ENCODE results near the gene USP40. TPM values are rescaled to one million over a fixed set of nuclear protein-coding genes. Genes with fewer than 3 reads are reported as not detected.

Gene USP40
- total and polyA plus RNA-seq, 5 experiments from 2014 or later = 6.0 to 19.9 (median 9.4) TPM

DNA sequence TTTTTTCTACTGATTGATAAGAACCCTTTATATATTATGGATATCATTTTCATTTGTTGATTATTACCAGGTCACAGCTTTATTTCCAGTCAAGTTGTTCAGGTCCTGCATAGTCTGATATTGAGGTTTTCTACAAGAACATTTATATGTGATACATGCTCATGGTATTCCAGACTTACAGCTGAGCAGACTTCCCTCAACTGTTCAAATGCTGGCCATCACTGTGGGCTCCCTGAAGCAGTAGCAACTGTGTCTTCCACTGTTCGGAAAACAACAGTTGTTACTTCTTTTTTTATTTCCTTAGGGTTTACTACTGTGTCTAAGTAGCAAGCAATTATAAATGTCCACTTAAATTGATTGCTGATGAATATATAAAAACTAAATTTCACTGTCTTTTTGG, 132.8 kb downstream of the USP40 start:
- DNase-seq (no peak), ATAC-seq (no peak)
- peak overlapping the region in 5 of 10 donors; percentile 60 to 84 (median 81) for H3K27ac Mint-ChIP-seq
- POLR2A ChIA-PET = no interaction called here
- H3K4me1 Mint-ChIP-seq = peaks cover 20 to 48% (median 43%) of the 10 kb centered on the region in 4 donors
- no peak overlapping the region for H3K4me3 Mint-ChIP-seq
- no peaks in the 10 kb centered on the region for H3K9me3 Mint-ChIP-seq
- H3K27me3 Mint-ChIP-seq = no peaks in the 10 kb centered on the region
- peaks cover 2 to 74% (median 18%) of the 10 kb centered on the region in 3 donors for H3K36me3 Mint-ChIP-seq

DNA sequence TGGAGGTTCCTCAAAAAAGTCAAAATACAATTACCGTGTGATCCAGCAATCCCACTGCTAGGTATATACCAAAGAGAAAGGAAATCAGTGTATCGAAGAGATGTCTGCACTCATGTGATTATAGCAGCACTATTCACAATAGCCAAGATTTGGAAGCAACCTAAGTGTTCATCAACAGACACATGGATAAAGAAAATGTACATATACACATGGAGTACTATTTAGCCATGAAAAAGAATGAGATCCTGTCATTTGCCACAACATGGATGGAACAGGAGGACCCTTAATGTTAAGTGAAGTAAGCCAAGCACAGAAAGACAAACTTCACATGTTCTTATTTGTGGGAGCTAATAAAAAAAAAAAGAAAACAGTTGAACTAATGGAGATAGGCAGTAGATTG, 133.6 kb downstream of the USP40 start:
- Mint-ChIP-seq H3K27me3 (no peaks in the 10 kb centered on the region), H3K36me3 (peaks cover 0 to 70% (median 16%) of the 10 kb centered on the region in 3 donors), H3K4me1 (peaks cover 19 to 56% (median 50%) of the 10 kb centered on the region in 4 donors), H3K9me3 (no peaks in the 10 kb centered on the region), H3K4me3 (no peak overlapping the region), H3K27ac (peak overlapping the region; percentile 10 to 82 (median 73))
- DNase-seq = no peak
- ATAC-seq = no peak
- POLR2A ChIA-PET = no interaction called here

DNA sequence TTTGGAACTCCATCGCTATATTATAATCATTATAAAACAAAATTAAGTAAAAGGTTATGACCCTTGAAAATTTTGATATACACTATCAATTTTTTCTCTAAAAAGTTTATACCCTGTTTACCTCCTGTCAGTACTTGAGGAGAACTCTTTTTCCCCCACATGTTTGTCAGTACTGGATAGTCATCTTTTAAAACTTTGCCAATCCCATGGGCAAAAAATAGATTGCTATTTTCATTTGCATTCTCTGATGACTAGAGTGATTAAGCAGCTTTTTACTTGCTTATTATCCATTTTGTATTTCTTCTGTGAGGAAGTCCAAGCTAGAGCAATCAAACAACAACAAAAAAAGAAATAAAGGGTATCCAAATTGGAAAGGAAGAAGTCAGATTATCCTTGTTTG, 135.9 kb downstream of the USP40 start:
- Mint-ChIP-seq H3K27me3 (no peaks in the 10 kb centered on the region), H3K4me3 (no peak overlapping the region), H3K36me3 (peaks cover 4 to 70% (median 24%) of the 10 kb centered on the region in 3 donors), H3K27ac (peak overlapping the region in 8 of 10 donors; percentile 14 to 70 (median 57)), H3K9me3 (no peaks in the 10 kb centered on the region), H3K4me1 (peaks cover 36 to 79% (median 73%) of the 10 kb centered on the region in 4 donors)
- ATAC-seq = no peak
- no peak for DNase-seq
- POLR2A ChIA-PET = interaction anchor here (1.1 to 1.3 kb wide), 2 partner anchors 11 to 13 kb away, joined by 3 to 6 read pairs; no protein-coding TSS in a partner anchor

DNA sequence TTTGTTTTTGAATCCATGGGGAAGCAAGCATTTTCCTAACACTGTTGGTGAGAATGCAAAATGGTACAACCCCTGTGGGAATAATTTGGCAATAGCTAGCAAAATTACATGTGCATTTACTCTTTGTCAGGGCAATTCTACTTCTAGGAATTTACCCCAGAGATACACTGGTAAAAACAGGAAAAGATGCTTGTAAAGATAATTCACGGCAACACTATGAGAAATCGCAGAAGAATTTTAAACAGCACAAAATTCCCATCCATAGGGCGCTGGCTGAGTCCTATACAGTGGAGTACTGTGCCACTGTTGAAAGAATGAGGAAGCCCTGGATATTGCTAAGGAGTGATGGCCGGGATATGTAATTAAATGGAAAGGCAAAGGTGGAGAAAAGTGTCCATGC, 136.5 kb downstream of the USP40 start:
- H3K27me3 Mint-ChIP-seq = no peaks in the 10 kb centered on the region
- peak overlapping the region in 6 of 10 donors; percentile 3 to 43 (median 24) for H3K4me3 Mint-ChIP-seq
- no peak for ATAC-seq
- H3K27ac Mint-ChIP-seq = peak overlapping the region in 7 of 10 donors; percentile 2 to 85 (median 68)
- POLR2A ChIA-PET = interaction anchor here (0.8 to 1.3 kb wide), 3 partner anchors 10 to 13 kb away, joined by 3 to 6 read pairs (median 4); no protein-coding TSS in a partner anchor
- H3K36me3 Mint-ChIP-seq = peaks cover 4 to 69% (median 20%) of the 10 kb centered on the region in 3 donors
- no peaks in the 10 kb centered on the region for H3K9me3 Mint-ChIP-seq
- DNase-seq = no peak
- peaks cover 36 to 82% (median 76%) of the 10 kb centered on the region in 4 donors for H3K4me1 Mint-ChIP-seq

DNA sequence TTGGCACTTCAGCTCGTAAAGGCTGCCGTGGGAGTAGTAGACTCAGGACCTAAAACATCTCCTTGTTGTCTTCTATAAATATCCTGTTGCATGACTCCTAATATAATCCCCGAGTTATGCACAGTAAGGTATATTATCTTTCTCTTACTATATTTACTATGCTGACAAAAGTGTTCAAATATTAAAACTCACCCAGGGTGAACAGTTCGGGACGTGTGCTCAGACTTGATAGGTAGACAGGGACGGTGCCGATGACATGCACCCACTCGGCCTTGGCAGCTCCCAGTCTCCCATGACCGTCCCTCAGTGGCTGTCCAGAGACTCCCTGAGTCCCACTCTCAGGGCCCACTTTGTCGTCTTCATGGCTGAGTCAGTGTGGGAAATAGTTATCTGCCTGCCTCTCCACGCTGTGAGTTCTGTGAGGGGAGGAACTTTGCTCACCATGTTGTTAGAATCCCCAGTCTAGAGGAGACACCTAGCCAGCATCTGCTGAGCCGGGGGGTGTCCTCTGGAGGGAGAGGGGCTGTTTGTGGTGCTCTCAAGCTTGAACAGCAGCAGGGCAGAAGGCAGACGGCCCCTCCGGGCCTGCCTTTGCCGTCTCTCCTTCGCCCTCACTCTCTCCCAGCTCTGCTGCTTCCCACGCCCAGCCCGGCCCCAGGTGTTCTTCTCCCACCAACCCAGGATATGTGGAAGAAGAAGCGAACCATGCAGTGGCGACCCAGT, 137.2 kb downstream of the USP40 start:
- H3K36me3 Mint-ChIP-seq = peaks cover 4 to 62% (median 17%) of the 10 kb centered on the region in 3 donors
- peak overlapping the region; percentile 37 to 85 (median 79) for H3K27ac Mint-ChIP-seq
- peak overlapping the region in 7 of 10 donors; percentile 10 to 63 (median 43) for H3K4me3 Mint-ChIP-seq
- POLR2A ChIA-PET = interaction anchor here (0.8 to 1.6 kb wide), 4 partner anchors 10 to 25 kb away, joined by 3 to 4 read pairs (median 4); no protein-coding TSS in a partner anchor
- DNase-seq (no peak), ATAC-seq (no peak)
- no peaks in the 10 kb centered on the region for H3K9me3 Mint-ChIP-seq
- no peaks in the 10 kb centered on the region for H3K27me3 Mint-ChIP-seq
- H3K4me1 Mint-ChIP-seq = peaks cover 34 to 79% (median 77%) of the 10 kb centered on the region in 4 donors

DNA sequence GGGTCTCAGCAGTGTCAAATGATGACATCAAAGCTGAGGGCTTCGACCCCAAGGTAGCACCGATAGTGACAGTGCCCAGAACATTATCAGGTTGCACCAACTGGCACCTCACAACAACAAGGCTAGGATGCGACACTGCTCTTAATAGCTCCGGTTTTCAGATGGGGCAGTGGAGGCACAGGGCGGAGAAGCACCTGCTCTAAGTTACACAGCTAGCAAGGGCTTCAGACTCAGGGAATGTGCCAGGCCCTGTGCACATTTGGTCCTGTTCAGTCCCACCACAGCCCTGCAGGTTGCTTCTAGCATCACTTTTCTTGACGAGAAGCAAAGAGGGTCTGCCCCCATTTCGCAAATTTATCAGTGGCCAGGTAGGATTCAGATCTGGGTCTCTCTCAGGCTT, 138.1 kb downstream of the USP40 start:
- no peaks in the 10 kb centered on the region for H3K27me3 Mint-ChIP-seq
- POLR2A ChIA-PET = interaction anchor here (1.2 to 1.6 kb wide), 4 partner anchors 9 to 24 kb away, joined by 3 to 5 read pairs (median 4); no protein-coding TSS in a partner anchor
- peaks cover 40 to 85% (median 84%) of the 10 kb centered on the region in 4 donors for H3K4me1 Mint-ChIP-seq
- DNase-seq = no peak
- H3K4me3 Mint-ChIP-seq = peak overlapping the region in 2 of 10 donors; percentile 24 to 33
- peaks cover 4 to 59% (median 17%) of the 10 kb centered on the region in 3 donors for H3K36me3 Mint-ChIP-seq
- peak overlapping the region in 7 of 10 donors; percentile 56 to 85 (median 66) for H3K27ac Mint-ChIP-seq
- H3K9me3 Mint-ChIP-seq = no peaks in the 10 kb centered on the region
- ATAC-seq = no peak

DNA sequence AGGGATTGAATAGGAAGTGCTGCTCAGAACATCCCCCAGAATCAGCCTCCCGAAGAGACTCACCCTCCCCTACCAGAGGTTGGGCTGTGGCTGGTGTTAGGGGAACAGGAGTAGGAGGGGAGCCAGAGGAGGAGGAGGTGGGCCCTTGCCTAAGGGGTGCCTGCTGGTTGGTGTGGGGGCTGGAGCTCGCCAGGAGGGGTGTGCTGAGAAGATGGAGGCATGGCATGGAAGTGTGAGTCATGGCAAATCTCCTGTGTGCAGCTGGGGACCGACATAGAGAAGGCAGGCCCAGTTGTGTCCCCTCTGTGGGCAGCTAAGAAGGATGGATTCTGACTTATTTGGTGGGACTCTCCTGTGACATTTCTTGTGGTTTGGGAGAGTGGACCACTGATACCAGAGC, 138.6 kb downstream of the USP40 start:
- DNase-seq = no peak
- Mint-ChIP-seq H3K27me3 (no peaks in the 10 kb centered on the region), H3K9me3 (no peaks in the 10 kb centered on the region), H3K4me3 (peak overlapping the region in 6 of 10 donors; percentile 20 to 61 (median 28)), H3K36me3 (peaks cover 4 to 56% (median 17%) of the 10 kb centered on the region in 3 donors), H3K4me1 (peaks cover 43 to 88% (median 85%) of the 10 kb centered on the region in 4 donors), H3K27ac (peak overlapping the region; percentile 18 to 91 (median 66))
- POLR2A ChIA-PET = interaction anchor here (1.2 to 1.6 kb wide), 4 partner anchors 8 to 24 kb away, joined by 3 to 5 read pairs (median 4); no protein-coding TSS in a partner anchor
- peak in 1 of 2 donors; percentile 18 for ATAC-seq

DNA sequence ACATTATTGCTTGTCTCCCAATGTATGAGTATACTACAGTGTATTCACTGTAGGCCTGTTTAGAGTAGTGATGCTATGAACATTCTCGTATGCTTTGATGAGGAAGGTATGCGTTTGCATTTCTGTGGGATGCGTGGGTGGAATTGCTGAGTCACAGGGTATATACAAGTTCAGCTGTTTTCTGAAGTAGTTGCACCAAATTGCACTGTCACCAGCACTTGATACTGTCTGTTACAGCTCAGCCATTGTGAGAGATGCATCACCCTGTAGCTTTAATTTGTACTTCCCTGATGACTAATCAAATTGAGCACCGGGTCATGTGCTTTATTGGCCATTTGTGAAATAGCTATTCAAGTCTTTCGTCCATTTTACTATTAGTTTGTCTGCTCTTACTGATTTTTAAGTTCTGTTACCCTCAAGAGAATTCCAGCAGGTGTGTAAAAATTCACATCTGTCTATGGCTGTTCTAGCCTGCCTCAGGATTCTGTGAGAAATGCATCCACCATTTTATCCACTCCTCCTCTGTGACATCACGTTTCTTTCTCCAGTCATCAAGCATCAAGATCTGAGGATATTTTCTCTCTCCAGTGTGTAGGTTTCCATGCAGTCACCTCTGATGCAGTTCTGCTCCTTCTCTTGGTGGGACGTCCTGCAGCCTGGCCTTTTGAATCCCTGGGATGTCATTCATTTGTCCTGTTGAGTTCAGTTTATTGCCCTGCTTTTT, 139.8 kb downstream of the USP40 start:
- H3K36me3 Mint-ChIP-seq = peaks cover 4 to 48% (median 12%) of the 10 kb centered on the region in 3 donors
- ATAC-seq (no peak), DNase-seq (no peak)
- H3K9me3 Mint-ChIP-seq = no peaks in the 10 kb centered on the region
- peaks cover 51 to 94% (median 92%) of the 10 kb centered on the region in 4 donors for H3K4me1 Mint-ChIP-seq
- peak overlapping the region in 8 of 10 donors; percentile 28 to 85 (median 64) for H3K27ac Mint-ChIP-seq
- no peaks in the 10 kb centered on the region for H3K27me3 Mint-ChIP-seq
- POLR2A ChIA-PET = interaction anchor here (0.7 to 1.4 kb wide), 2 partner anchors 10 to 520 kb away, joined by 5 to 9 read pairs; no protein-coding TSS in a partner anchor
- H3K4me3 Mint-ChIP-seq = peak overlapping the region in 7 of 10 donors; percentile 8 to 64 (median 15)

Other genes with a start within 250 kb of the USP40 start
- gene DGKD, start 212.3 kb downstream of the USP40 start, total RNA-seq = 100 to 1,000 TPM; 300 to 315 TPM
- gene DGKD, start 212.3 kb downstream of the USP40 start, polyA plus RNA-seq = 10 to 100 TPM; 29.3 to 44.5 (median 31.6) TPM
- not detected for gene UGT1A8, start 50.9 kb upstream of the USP40 start, total RNA-seq
- gene UGT1A8, start 50.9 kb upstream of the USP40 start, polyA plus RNA-seq = not detected
- not detected for gene UGT1A10, start 69.7 kb upstream of the USP40 start, total RNA-seq
- gene UGT1A10, start 69.7 kb upstream of the USP40 start, polyA plus RNA-seq = not detected
- not detected for gene UGT1A9, start 105.1 kb upstream of the USP40 start, total RNA-seq
- not detected for gene UGT1A9, start 105.1 kb upstream of the USP40 start, polyA plus RNA-seq
- gene UGT1A7, start 115.1 kb upstream of the USP40 start, total RNA-seq = not detected
- gene UGT1A7, start 115.1 kb upstream of the USP40 start, polyA plus RNA-seq = not detected
- gene UGT1A6, start 126.1 kb upstream of the USP40 start, total RNA-seq = not detected
- gene UGT1A6, start 126.1 kb upstream of the USP40 start, polyA plus RNA-seq = not detected
- not detected for gene UGT1A5, start 146.1 kb upstream of the USP40 start, total RNA-seq
- not detected for gene UGT1A5, start 146.1 kb upstream of the USP40 start, polyA plus RNA-seq
- not detected for gene UGT1A4, start 152.0 kb upstream of the USP40 start, total RNA-seq
- not detected for gene UGT1A4, start 152.0 kb upstream of the USP40 start, polyA plus RNA-seq
- gene UGT1A3, start 162.3 kb upstream of the USP40 start, total RNA-seq = not detected
- not detected for gene UGT1A3, start 162.3 kb upstream of the USP40 start, polyA plus RNA-seq
- not detected for gene UGT1A1, start 193.5 kb upstream of the USP40 start, total RNA-seq
- gene UGT1A1, start 193.5 kb upstream of the USP40 start, polyA plus RNA-seq = not detected
- gene MROH2A, start 211.5 kb upstream of the USP40 start, total RNA-seq = not detected
- gene MROH2A, start 211.5 kb upstream of the USP40 start, polyA plus RNA-seq = not detected

All from naive thymus-derived CD8-positive, alpha-beta T cell (primary cell).